ENCODE measurements around the gene OR1N1. TPM values are rescaled to one million over a fixed set of nuclear protein-coding genes. Genes with fewer than 3 reads are reported as not detected.

Gene OR1N1
- total RNA-seq, 1 experiment from 2014 or later = not detected

GRCh38 chr9:122498883-122499288 is 28.2 kb downstream of the OR1N1 start:
- Histone ChIP-seq H2BK5ac (ENCODE audit: insufficient read length, low read length) (no peak overlapping the region), H3K23me2 (ENCODE audit: insufficient read length, low read depth, low read length, poor library complexity, severe bottlenecking) (no peaks in the 10 kb centered on the region), H3K4me2 (ENCODE audit: insufficient read depth, insufficient read length, low read length) (no peak overlapping the region), H4K5ac (ENCODE audit: insufficient read length, low read depth, low read length) (no peak overlapping the region), H3K79me1 (ENCODE audit: insufficient read depth, low read depth, low read length, poor library complexity, severe bottlenecking) (no peaks in the 10 kb centered on the region), H3K56ac (ENCODE audit: insufficient read length, low read depth, low read length) (no peak overlapping the region), H2BK20ac (ENCODE audit: low read depth, low read length, poor library complexity, severe bottlenecking) (no peak overlapping the region), H3K4me1 (ENCODE audit: insufficient read depth, low read length) (no peaks in the 10 kb centered on the region), H2AK5ac (ENCODE audit: insufficient read length, low read length) (no peak overlapping the region), H3K79me2 (ENCODE audit: insufficient read depth, low read length) (no peaks in the 10 kb centered on the region), H2AFZ (ENCODE audit: low read length) (no peak overlapping the region), H3K27me3 (ENCODE audit: insufficient read depth, low read length) (no peaks in the 10 kb centered on the region), H3K14ac (ENCODE audit: insufficient read depth, low read length) (no peak overlapping the region), H3K18ac (ENCODE audit: insufficient read length, low read depth, low read length) (peak overlapping the region; percentile 35), H3K23ac (ENCODE audit: insufficient read length, low read depth, low read length) (no peak overlapping the region), H3K9ac (ENCODE audit: extremely low read depth, insufficient read length, low read length) (no peak overlapping the region), H2BK12ac (ENCODE audit: insufficient read length, low read depth, low read length) (no peak overlapping the region), H2BK15ac (ENCODE audit: low read depth, low read length) (no peak overlapping the region), H3T11ph (ENCODE audit: low read length) (no peak overlapping the region), H3K9me3 (ENCODE audit: control insufficient read depth, low read depth, low read length) (peaks cover 33% of the 10 kb centered on the region), H4K8ac (replicated peaks; ENCODE audit: insufficient read length, low read depth, low read length) (no peak overlapping the region), H2BK120ac (ENCODE audit: low read depth, low read length, poor library complexity, severe bottlenecking) (no peak overlapping the region), H4K20me1 (ENCODE audit: control insufficient read depth, insufficient read depth, insufficient read length) (no peaks in the 10 kb centered on the region), H4K91ac (ENCODE audit: insufficient read length, low read depth, low read length) (no peak overlapping the region), H3K27ac (ENCODE audit: insufficient read length, low read depth, low read length) (no peak overlapping the region), H3K4ac (ENCODE audit: low read depth, low read length) (no peak overlapping the region)
- peak; percentile 67 for TF ChIP-seq CTCF (conservative IDR thresholded peaks at IDR 0.05)
- Mint-ChIP-seq H3K4me3 (no peak overlapping the region), H3K36me3 (ENCODE audit: insufficient read depth in 1 of 3, low read depth in 3 of 3) (peaks cover 0 to 9% (median 0%) of the 10 kb centered on the region in 3 experiments; a peak in 3 of 7 replicates), H3K9me3 (peaks cover 82 to 84% of the 10 kb centered on the region in 2 experiments), H3K4me1 (no peaks in the 10 kb centered on the region), H3K27ac (no peak overlapping the region), H3K27me3 (ENCODE audit: low read depth) (no peaks in the 10 kb centered on the region)
- DNase-seq = peak; percentile 80
- no CpG with 5 or more reads among the region's 2 CpGs for WGBS (ENCODE audit: extremely low coverage, insufficient read length, low lambda C conversion rate)

All from H9 (cell line).